ENCODE measurements around the gene ZNF555.
"Not testable (repeated sequence)": the region's sequence is repeated elsewhere in the genome, so short reads cannot be mapped to it uniquely, and the experiment has no call there.

Gene ZNF555

DNA sequence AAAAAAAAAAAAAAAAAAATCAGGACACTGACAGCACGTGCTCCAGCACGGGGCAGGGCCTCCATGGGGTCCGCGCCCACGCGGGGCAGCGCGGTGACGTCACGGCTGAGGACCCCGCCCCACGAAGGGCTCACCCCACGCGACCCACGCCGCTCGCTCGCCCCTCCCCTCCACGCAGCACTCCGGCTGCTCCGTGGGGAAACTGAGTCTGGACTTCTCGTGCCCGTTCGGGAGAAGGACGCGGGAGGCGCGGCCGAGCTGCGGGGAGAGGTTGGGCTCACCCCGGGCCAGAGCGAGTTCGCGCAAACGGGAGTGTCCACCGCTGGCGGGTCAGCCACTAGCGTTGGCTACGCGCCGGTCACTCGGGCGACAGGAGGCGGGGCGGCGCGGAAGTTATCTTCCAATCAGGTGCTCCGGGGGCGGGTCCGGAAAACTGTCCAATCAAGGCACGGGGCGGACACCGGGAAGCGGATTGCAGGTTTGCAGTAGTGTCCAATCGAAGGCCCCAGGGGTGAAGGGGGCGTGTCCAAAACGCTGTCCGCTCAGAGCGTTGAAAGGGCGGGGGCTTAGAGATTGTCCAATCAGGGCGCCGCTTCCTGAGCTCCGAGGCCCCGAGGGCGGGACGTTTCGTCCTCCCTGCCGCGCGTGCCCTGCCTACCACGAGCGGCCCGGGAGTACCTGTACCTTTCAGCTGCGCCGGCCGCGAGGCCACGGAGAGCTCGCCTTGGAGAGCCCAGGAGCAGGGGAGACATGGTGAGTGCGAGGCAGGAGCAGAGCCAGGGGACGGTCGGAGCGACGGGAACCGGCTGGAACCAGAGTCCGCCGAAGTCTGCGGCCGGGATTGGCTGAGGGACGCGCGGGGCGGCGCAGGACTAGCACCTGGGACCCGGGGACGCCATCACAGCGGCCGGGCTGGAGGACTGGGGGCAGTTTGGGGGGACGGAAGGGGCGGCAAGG is 59.3 kb downstream of the ZNF555 start, which contains the start of gene ZNF57:
ZNF57 (plus strand) TSS at position 633 of the 957 bp plus-strand sequence; CDS start at position 751, 118 bp downstream.
- peak within 1 kb of the TSS; percentile 73 for H3K4me3 ChIP-seq (ENCODE audit: low read depth, low read length)
- TF ChIP-seq, protein P1, sequence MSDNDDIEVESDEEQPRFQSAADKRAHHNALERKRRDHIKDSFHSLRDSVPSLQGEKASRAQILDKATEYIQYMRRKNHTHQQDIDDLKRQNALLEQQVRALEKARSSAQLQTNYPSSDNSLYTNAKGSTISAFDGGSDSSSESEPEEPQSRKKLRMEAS (IDR thresholded peaks at IDR 0.05; ENCODE audit: low read depth, low read length): peak; percentile 50; the same call in 1 of the 2 replicates
- TF ChIP-seq CTCF (IDR thresholded peaks at IDR 0.05; ENCODE audit: low read depth, low read length) (no peak), POLR2A (IDR thresholded peaks at IDR 0.05; ENCODE audit: extremely low read depth, insufficient read length) (peak; percentile 34), MYC (IDR thresholded peaks at IDR 0.05; ENCODE audit: low read depth, low read length) (peak; percentile 37; the same call in 1 of the 2 replicates)
- peak; percentile 97 for DNase-seq (ENCODE audit: low read depth)

DNA sequence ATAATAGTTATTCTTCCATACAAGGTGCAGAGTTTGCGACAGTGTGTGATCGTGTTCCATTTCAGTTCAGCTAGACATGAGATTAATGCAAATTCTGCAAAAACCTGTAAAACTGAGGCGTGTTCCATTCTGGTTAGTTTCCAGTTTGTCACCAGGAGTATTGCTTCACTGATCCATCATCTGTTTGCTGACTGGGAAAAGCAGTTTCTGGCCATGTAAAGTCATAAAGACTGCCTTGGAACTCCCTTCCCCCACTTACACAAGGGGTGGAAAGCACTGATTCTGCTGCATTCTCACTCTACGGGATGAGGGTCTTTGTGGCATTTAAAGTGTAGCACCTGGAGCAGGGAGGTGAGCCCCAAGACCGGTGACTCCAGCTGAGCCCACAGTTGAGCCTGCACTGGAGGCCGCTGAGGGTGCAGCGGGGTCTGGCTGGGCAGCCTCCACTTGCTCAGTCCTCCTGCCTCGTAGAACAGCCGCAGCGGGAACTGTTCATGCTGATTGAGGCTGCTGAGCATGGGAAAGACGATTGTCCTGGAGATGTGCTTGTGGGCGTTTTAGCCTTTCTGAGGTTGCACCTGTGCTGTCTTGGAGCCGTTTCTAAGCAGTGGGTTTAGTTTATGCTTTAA is 61.4 kb downstream of the ZNF555 start:
- TF ChIP-seq, protein P1 (IDR thresholded peaks at IDR 0.05; ENCODE audit: low read depth, low read length): no peak
- TF ChIP-seq MYC (IDR thresholded peaks at IDR 0.05; ENCODE audit: low read depth, low read length): no peak
- no peak for TF ChIP-seq POLR2A (IDR thresholded peaks at IDR 0.05; ENCODE audit: extremely low read depth, insufficient read length)
- no peak for TF ChIP-seq CTCF (IDR thresholded peaks at IDR 0.05; ENCODE audit: low read depth, low read length)
- no peak overlapping the region for H3K4me3 ChIP-seq (ENCODE audit: low read depth, low read length)
- DNase-seq (ENCODE audit: low read depth): no peak

GRCh38 chr19:2903326-2903725 is 62.1 kb downstream of the ZNF555 start:
- not testable (repeated sequence) for DNase-seq (ENCODE audit: low read depth); H3K4me3 ChIP-seq (ENCODE audit: low read depth, low read length)

GRCh38 chr19:2905918-2906519 is 64.7 kb downstream of the ZNF555 start:
- TF ChIP-seq POLR2A (IDR thresholded peaks at IDR 0.05; ENCODE audit: extremely low read depth, insufficient read length): no peak
- no peak for TF ChIP-seq MYC (IDR thresholded peaks at IDR 0.05; ENCODE audit: low read depth, low read length)
- TF ChIP-seq CTCF (IDR thresholded peaks at IDR 0.05; ENCODE audit: low read depth, low read length): no peak
- TF ChIP-seq, protein P1 (IDR thresholded peaks at IDR 0.05; ENCODE audit: low read depth, low read length): no peak
- no peak overlapping the region for H3K4me3 ChIP-seq (ENCODE audit: low read depth, low read length)
- DNase-seq (ENCODE audit: low read depth): no peak

DNA sequence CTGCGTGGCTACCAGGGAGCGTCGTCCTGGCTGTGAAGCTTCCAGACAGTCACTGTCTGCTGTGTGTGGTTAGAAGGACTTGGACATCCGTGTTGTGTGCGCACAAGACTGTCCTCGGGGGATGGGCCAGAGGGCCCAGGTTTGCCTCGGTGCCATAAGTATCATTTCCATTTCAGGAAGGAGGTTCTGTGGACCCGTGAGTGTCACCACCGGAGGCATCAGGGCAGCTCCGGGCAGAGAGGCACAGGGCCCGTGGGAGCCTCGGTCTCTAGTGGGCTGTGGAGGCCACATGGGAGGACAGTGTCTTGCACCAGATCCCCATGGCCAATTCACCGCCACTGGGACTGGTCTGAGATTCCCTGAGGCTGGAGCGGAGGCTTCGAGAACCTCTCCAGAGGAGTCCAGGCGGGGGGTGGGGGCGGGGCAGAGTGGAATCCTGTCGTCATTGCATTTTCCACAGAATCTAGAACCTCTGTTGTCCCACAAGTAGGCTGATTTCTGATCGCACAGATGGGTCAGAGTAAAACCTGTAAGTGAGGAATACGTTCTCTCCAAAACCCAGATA is 65.4 kb downstream of the ZNF555 start:
- no peak overlapping the region for H3K4me3 ChIP-seq (ENCODE audit: low read depth, low read length)
- no peak for DNase-seq (ENCODE audit: low read depth)
- TF ChIP-seq POLR2A (IDR thresholded peaks at IDR 0.05; ENCODE audit: extremely low read depth, insufficient read length): no peak
- no peak for TF ChIP-seq MYC (IDR thresholded peaks at IDR 0.05; ENCODE audit: low read depth, low read length)
- TF ChIP-seq CTCF (IDR thresholded peaks at IDR 0.05; ENCODE audit: low read depth, low read length): no peak
- TF ChIP-seq, protein P1 (IDR thresholded peaks at IDR 0.05; ENCODE audit: low read depth, low read length): no peak
